Activated CD4-positive, alpha-beta T cell treated with anti-CD3 and anti-CD28 coated beads for 48 hours (primary cell): ENCODE results near the gene PXK.

ENCODE experiments used
- DNase-seq: peaks from one replicate; pipeline ENCODE4 v3.0.0-alpha.2; 2020

Gene PXK

DNA sequence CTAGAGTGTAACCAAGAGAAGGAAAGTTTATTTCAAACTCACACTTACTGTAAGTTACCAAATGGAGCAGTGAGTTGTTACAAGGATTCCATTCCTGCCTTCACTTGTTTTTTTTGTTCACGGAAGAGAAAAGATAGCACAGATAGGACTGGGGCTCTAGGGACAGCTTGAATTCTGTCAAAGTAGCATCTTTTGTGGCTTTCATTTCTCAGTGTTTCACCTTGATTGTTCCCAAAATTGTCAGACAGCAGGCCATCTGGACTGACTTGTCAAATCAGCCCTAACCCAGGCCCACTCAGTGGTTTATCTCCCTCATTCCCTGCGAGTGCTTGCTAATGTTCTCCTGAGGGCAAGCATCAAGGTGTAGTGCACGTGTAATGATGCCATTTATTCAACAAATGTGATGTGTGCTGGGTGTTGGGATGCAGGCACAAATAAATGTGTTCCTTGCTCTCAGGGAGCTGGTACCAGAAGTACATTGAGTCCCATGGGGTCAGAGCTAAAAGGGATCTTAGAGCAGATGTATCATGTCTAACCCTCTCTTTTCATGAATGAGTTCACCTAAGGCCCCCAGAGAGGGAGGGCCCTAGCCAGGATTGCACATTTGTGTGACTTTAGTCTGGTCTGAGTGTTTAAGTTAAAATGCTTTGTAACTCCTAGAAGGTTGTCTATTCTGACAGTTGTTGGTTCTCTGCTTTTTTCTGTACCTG lies 51.8 kb downstream of the PXK start:
- no peak for DNase-seq

DNA sequence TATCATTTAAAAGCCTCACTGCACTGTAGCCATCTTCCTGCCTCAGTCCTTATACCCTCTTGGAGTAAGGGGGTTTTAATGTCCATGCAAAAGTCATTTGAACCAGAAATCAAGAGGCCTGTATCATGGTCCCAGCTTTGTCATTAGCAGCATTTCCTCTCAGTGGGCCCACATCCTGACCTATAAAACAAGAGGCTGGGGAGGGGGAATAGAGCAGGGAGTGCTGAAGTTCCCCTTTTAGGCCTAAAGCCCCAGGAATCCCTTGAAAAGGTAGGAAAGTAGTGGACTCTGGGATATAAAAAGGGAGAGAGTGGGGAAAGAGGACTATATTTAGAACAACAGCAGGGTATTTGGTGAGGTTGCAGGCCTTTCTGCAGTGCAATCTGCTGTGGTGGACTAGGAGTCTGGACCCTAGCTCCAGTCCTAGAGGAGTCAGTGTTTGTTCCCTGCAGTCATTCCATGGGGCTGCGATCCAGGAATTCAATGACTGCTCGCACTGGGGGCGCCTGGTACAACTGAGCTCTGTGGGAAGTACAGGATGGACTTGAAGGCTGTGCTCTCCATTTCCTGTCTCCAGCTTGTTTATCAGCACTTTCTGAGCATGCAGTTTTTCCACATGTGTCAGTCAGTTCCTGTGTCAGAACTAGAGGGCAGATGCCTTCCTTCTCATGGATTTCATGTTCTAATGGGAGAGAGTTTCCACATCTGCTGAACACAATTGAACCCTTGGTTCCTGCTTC lies 54.1 kb downstream of the PXK start:
- DNase-seq, result no peak

DNA sequence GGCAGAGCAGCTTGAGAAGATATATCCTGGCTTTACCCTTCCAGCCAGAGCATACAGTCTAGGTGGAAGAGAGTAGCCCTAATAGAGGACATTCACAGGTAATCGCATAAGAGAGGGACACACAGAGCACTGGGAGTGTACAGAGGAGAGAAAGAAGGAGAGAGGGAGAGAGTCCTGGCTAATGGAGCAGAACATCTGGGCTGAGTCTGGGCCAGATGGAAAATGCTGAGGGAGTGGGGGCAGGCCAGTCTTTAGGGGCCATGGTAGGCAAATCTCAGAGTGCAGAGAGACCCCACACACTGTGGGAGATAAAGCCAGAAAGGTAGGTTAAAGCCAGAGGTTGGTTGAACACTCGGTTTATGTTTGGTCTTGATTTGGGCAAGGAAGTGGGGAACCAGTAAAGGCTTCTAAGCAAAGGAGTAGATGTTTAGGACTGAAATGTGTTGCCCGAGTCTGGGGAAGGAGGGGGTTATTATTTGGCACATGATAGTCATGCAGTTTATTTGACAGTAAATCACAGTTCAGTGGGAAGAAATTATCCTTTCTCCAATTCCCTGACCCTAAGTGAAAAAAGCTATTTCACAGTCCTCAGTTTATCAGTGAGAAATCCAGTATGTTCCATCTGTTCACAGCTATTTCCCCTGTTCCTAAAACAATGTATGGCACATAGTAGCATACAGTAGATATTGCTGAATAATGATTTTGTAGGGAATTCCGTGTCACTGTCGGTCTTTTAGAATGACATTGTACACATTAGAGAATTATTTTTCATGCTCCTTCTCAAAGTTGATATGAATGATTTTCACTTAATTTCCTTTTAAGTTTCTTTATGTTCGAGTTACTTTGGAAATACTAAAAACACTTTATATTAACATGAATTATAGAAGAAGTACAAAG lies 55.2 kb downstream of the PXK start:
- no peak for DNase-seq

- DNase-seq, result no peak
Observed at GRCh38 chr3:58388550-58389091, 55.9 kb downstream of the PXK start.

GRCh38 chr3:58391156-58391865 lies 58.6 kb downstream of the PXK start:
- DNase-seq, result no peak

- DNase-seq, result no peak
Observed at GRCh38 chr3:58392181-58392580, 59.5 kb downstream of the PXK start.

- no peak for DNase-seq
Observed at GRCh38 chr3:58394339-58394738, 61.6 kb downstream of the PXK start.

GRCh38 chr3:58398669-58399333 lies 66.1 kb downstream of the PXK start:
- DNase-seq, result no peak

DNA sequence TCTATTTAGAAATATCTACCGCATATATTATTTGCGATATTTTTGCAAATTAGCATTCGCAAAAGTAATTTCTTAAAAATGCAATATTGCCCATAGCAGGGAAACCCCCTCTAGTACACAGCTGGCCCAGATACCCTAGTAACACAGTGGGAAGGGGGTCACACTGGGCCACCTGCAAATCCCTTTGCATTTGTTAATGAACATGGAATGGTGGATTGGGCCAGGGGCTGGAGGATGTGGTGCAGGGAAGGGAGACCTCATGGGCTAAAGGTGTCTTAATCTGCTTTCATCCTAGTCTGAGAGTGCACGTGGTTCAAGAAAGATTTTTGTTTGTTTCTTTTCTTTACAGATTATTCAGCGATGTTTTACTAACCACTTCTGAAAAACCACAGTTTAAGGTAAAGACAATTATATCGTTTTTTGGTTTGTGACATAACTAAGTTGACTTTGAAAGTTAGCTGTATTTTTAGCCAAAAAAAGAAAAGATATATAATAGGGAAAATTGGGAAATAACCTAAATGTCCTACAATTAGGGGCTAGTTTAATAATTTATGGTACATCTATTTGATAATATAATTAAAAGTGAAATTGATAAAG lies 70.9 kb downstream of the PXK start:
- no peak for DNase-seq

DNA sequence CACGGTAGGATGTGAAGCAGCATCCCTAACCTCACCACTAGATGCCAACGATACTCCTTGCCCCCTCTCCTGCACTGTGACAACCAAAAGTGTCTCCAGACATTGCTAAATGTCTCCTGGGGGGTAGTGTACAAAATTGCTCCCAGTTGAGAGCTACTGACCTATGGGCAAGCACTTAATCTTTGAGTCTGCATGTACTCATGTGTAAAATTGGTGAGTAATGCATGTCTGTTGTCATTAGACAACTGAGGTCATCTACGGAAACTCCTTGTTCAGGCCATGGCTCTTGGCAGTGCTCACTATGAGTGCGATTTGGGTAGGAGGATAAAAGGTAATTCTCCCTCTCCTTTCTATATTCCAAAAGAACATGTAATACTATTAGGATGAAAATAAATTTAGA lies 71.7 kb downstream of the PXK start:
- DNase-seq, result no peak

- no peak for DNase-seq
Observed at GRCh38 chr3:58408906-58409305, 76.2 kb downstream of the PXK start.

DNA sequence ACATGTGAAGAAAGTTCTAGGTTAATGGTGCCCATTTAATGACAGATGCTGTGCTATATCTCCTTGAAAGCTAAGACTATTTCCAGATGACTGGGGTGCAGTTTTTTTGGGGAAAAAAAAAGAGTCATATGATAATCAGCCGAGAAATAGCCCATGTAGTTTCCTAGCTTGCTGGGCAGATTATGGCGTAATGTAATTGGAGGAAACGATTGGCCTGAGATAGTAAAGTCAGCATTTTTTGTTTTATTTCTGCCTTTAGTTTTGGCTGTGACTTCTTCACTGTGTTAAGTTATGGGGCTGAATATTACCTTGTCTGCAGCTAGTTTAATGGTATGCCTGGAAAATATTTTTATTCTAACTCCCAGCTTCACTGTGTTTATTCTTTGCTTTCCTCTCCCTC lies 77.0 kb downstream of the PXK start:
- no peak for DNase-seq

DNA sequence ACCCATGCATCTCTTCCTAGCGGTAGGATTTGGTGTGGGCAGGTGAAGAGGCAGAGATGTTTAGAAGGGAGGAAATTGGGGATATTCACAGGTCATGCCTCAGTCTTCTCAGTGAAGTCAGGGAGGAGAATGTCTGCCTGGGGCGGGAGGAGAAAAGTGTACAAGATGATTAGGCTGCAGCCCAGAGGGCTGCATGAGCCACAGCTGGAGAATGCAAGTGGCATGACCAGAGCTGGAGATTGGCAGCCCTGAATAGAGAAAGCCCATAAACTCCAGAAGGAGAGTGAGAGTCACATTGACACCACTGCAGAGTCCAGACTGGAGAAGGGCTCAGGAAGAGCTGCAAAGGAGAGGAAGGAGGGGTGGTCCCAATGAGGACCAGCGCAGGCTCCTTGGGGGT lies 78.3 kb downstream of the PXK start:
- DNase-seq, result no peak

GRCh38 chr3:58411851-58412830 lies 79.4 kb downstream of the PXK start:
- DNase-seq, result no peak

GRCh38 chr3:58414538-58415197 lies 82.0 kb downstream of the PXK start:
- peak; percentile 56 for DNase-seq

GRCh38 chr3:58416191-58416590 lies 83.5 kb downstream of the PXK start:
- no peak for DNase-seq

GRCh38 chr3:58417075-58417474 lies 84.4 kb downstream of the PXK start:
- DNase-seq, result no peak

GRCh38 chr3:58418227-58418626 lies 85.5 kb downstream of the PXK start:
- no peak for DNase-seq

GRCh38 chr3:58419780-58420507 lies 87.3 kb downstream of the PXK start:
- no peak for DNase-seq
